HG03066 (cell line): ENCODE measurements around the gene GABARAPL1.
A peak's percentile ranks its signal among the peaks of the same experiment; 100 is the strongest.
"Not testable (repeated sequence)": the region's sequence is repeated elsewhere in the genome, so short reads cannot be mapped to it uniquely, and the experiment has no call there.

Experiments
- ATAC-seq: cut with Tn5 transposase; IDR thresholded peaks from one replicate; pipeline ENCODE4 v1.9.1; 2021; ENCODE audit warnings: low read depth; ENCODE audit not compliant: unreplicated experiment

The GABARAPL1 gene

GRCh38 chr12:10212739-10213131 is at the start of gene GABARAPL1:
Gene GABARAPL1, plus strand, starts transcription at chr12:10212877. Its CDS starts 253 bp downstream, at chr12:10213130.
- ATAC-seq = peak; percentile 60

GRCh38 chr12:10163084-10163483 is 49.6 kb upstream of the GABARAPL1 start:
- no peak for ATAC-seq

GRCh38 chr12:10165421-10165820 is 47.3 kb upstream of the GABARAPL1 start:
- no peak for ATAC-seq

- no peak for ATAC-seq
Measured at GRCh38 chr12:10167599-10167998, 45.1 kb upstream of the GABARAPL1 start.

GRCh38 chr12:10169104-10169503 is 43.6 kb upstream of the GABARAPL1 start:
- no peak for ATAC-seq

GRCh38 chr12:10170216-10170615 is 42.5 kb upstream of the GABARAPL1 start:
- ATAC-seq = no peak

- no peak for ATAC-seq
Measured at GRCh38 chr12:10171973-10172728, 40.5 kb upstream of the GABARAPL1 start, which contains the start of gene OLR1. Gene OLR1, minus strand, starts transcription at chr12:10172132. Its CDS starts 55 bp downstream, at chr12:10172077.

GRCh38 chr12:10174986-10175614 is 37.6 kb upstream of the GABARAPL1 start:
- no peak for ATAC-seq

GRCh38 chr12:10175846-10176636 is 36.6 kb upstream of the GABARAPL1 start:
- no peak for ATAC-seq

GRCh38 chr12:10178821-10179220 is 33.9 kb upstream of the GABARAPL1 start, which contains the start of gene TMEM52B:
Gene TMEM52B, plus strand, starts transcription at chr12:10179032. Its CDS starts 543 bp downstream, at chr12:10179575.
- ATAC-seq = no peak

GRCh38 chr12:10179776-10180181 is 32.9 kb upstream of the GABARAPL1 start:
- no peak for ATAC-seq

- no peak for ATAC-seq
Measured at GRCh38 chr12:10182354-10183049, 30.2 kb upstream of the GABARAPL1 start.

GRCh38 chr12:10184261-10184843 is 28.3 kb upstream of the GABARAPL1 start:
- no peak for ATAC-seq

- no peak for ATAC-seq
Measured at GRCh38 chr12:10186299-10186698, 26.4 kb upstream of the GABARAPL1 start.

GRCh38 chr12:10186958-10187357 is 25.7 kb upstream of the GABARAPL1 start:
- not testable (repeated sequence) for ATAC-seq

- ATAC-seq = no peak
Measured at GRCh38 chr12:10189653-10190052, 23.0 kb upstream of the GABARAPL1 start.

GRCh38 chr12:10190558-10191388 is 21.9 kb upstream of the GABARAPL1 start:
- ATAC-seq = no peak

- no peak for ATAC-seq
Measured at GRCh38 chr12:10191865-10192264, 20.8 kb upstream of the GABARAPL1 start.

GRCh38 chr12:10194160-10194670 is 18.5 kb upstream of the GABARAPL1 start:
- ATAC-seq = no peak
